Neural progenitor cell (in vitro differentiated cells): Measurements from ENCODE around the gene HS3ST5.

ENCODE experiments used
- EZH2 ChIP-seq: fragments of 200-600 bp; sonication (generic); IDR thresholded peaks from 2 replicates; pipeline ENCODE4 v1.6.1; 2017; ENCODE audit warnings: antibody characterized with exemption, mild to moderate bottlenecking, moderate library complexity
- EZH2phosphoT487 ChIP-seq: fragments of 200-600 bp; sonication (generic); IDR thresholded peaks from 2 replicates; pipeline ENCODE4 v1.6.1; 2017; ENCODE audit warnings: antibody characterized with exemption
- TF ChIP-seq, protein P1 (sequence below): fragments of 200-600 bp; sonication (generic); IDR thresholded peaks from 2 replicates; pipeline ENCODE4 v1.5.1; 2017; ENCODE audit warnings: antibody characterized with exemption, mild to moderate bottlenecking

GRCh38 chr6:114061116-114061515, 281.7 kb downstream of the HS3ST5 start:
- TF ChIP-seq, protein P1, sequence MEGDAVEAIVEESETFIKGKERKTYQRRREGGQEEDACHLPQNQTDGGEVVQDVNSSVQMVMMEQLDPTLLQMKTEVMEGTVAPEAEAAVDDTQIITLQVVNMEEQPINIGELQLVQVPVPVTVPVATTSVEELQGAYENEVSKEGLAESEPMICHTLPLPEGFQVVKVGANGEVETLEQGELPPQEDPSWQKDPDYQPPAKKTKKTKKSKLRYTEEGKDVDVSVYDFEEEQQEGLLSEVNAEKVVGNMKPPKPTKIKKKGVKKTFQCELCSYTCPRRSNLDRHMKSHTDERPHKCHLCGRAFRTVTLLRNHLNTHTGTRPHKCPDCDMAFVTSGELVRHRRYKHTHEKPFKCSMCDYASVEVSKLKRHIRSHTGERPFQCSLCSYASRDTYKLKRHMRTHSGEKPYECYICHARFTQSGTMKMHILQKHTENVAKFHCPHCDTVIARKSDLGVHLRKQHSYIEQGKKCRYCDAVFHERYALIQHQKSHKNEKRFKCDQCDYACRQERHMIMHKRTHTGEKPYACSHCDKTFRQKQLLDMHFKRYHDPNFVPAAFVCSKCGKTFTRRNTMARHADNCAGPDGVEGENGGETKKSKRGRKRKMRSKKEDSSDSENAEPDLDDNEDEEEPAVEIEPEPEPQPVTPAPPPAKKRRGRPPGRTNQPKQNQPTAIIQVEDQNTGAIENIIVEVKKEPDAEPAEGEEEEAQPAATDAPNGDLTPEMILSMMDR = no peak
- TF ChIP-seq EZH2 (no peak), EZH2phosphoT487 (no peak)
